GM12864 (cell line): ENCODE results near the gene MAMLD1.

ENCODE experiments used
- DNase-seq: peaks from one replicate; pipeline ENCODE4 v3.0.0-alpha.2; 2011; ENCODE audit warnings: low read depth
- H3K4me3 ChIP-seq: 2 replicates; pipeline ENCODE4 v1.5.1; 2011; ENCODE audit warnings: mild to moderate bottlenecking, low read depth, low read length, control low read depth
- CTCF ChIP-seq: IDR thresholded peaks from 2 replicates; pipeline ENCODE4 v1.5.1; 2011; ENCODE audit warnings: low read depth, mild to moderate bottlenecking, moderate library complexity, low read length, control low read depth, inconsistent platforms; ENCODE audit errors: missing control alignments

Gene MAMLD1

DNA sequence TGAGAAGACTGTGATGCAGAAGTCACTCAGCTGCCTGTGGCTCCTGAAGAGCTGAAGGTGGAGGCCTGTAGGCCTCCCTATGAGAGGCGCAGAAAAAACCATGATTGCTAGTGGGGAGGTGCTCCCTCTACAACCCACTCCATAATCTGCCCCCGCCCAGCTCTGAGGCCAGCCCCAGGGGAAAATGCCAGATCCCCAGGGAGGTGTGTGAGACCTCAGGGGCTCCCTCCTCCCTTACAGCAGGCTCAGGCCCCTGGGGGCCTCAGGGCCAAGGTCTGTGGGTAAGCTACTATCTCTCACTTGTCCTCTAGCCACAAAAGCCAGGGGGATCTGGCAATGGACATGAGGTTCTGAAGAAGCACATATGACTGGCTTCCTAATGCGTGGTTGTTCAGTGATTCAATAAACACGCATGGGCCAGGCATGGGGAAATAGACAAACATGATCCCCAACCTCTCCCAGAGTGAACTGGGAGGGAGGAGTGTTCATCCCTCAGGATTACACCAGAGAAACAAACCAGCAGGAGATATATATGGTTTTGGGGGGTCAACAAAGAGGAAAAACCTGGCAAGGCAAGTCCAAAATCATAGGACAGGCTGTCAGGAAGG lies 154.3 kb downstream of the MAMLD1 start:
- DNase-seq, result no peak
- TF ChIP-seq CTCF, result no peak
- H3K4me3 ChIP-seq, result no peak overlapping the region

DNA sequence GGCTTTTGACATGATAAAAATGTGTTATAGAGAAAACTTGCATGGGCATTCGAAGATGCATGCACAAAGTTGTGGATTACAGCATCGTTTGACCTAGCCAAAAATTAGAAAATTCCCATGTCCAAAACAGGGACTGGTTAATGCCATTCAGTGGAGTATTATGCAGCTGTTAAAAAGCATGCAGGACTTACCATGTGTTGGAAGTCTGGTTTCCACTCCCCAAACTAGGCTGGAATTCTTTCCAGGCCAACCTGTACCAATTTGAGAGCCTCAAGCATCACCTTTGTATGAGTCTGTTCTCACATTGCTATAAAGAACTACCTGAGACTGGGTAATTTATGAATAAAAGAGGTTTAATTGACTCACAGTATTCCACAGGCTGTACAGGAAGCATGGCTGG lies 159.4 kb downstream of the MAMLD1 start:
- no peak overlapping the region for H3K4me3 ChIP-seq
- TF ChIP-seq CTCF, result no peak
- no peak for DNase-seq

GRCh38 chrX:150525061-150525919 lies 162.2 kb downstream of the MAMLD1 start:
- no peak for DNase-seq
- TF ChIP-seq CTCF, result no peak
- H3K4me3 ChIP-seq, result no peak overlapping the region

GRCh38 chrX:150526692-150527091 lies 163.6 kb downstream of the MAMLD1 start:
- DNase-seq, result no peak
- no peak for TF ChIP-seq CTCF
- H3K4me3 ChIP-seq, result no peak overlapping the region

GRCh38 chrX:150527108-150527507 lies 164.0 kb downstream of the MAMLD1 start:
- DNase-seq, result no peak
- TF ChIP-seq CTCF, result no peak

DNA sequence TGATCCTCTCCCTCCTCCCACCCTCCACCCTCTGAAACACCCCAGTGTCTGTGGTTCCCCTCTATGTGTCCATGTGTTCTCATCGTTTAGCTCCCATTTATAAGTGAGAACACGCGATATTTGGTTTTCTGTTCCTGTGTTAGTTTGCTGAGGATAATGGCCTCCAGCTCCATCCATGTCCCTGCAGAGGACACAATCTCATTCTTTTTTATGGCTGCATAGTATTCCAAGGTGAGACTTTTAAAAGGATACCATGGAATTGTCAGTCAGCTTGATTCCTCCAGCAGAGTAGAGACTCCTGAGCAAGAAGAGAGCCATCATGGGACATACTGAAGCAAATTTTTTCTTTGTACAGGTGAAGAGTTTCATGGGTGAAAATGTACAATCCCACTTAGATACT lies 166.5 kb downstream of the MAMLD1 start:
- no peak for TF ChIP-seq CTCF
- no peak overlapping the region for H3K4me3 ChIP-seq
- DNase-seq, result no peak

More at GRCh38 chrX:150527108-150527507, 164.0 kb downstream of the MAMLD1 start:
- no peak overlapping the region for H3K4me3 ChIP-seq
